Vagina (tissue), 2 donors: ENCODE results near the gene PODN.

Source experiments
- CTCF ChIP-seq, 3 experiments: fragments of 450-650 bp in 2 of 3; fragments of 200-600 bp in 1 of 3; sonication (generic) in 1 of 3; IDR thresholded peaks; one replicate each; pipeline ENCODE4 v1.5.1; 2017 to 2019; ENCODE audit warnings: antibody characterized with exemption in 3 of 3, mild to moderate bottlenecking in 2 of 3, moderate library complexity in 2 of 3
- POLR2A ChIP-seq, 2 donors: fragments of 450-650 bp; IDR thresholded peaks; one replicate each; pipeline ENCODE4 v1.6.1; 2017; ENCODE audit warnings: antibody characterized with exemption in 2 of 2, mild to moderate bottlenecking in 2 of 2, moderate library complexity in 2 of 2
- POLR2AphosphoS5 ChIP-seq, 2 donors: sonication (generic); formaldehyde crosslinking; IDR thresholded peaks; one replicate each; pipeline ENCODE4 v1.9.0; 2017; ENCODE audit warnings: antibody characterized with exemption in 2 of 2, mild to moderate bottlenecking in 2 of 2, low read depth in 1 of 2; ENCODE audit not compliant: insufficient read depth in 1 of 2

GRCh38 chr1:53047737-53048736, 14.0 kb upstream of the PODN start:
- TF ChIP-seq CTCF (IDR thresholded peaks at IDR 0.05): no peak
- no peak for TF ChIP-seq POLR2A (IDR thresholded peaks at IDR 0.05)
- no peak for TF ChIP-seq POLR2AphosphoS5 (IDR thresholded peaks at IDR 0.05; ENCODE audit: insufficient read depth in 1 of 2, low read depth in 1 of 2)
